GM18517 (cell line): ENCODE measurements around the gene SERPINA5.

ENCODE experiments used
- ATAC-seq: cut with Tn5 transposase; IDR thresholded peaks from one replicate; pipeline ENCODE4 v1.9.1; 2021; ENCODE audit warnings: mild to moderate bottlenecking, moderate library complexity; ENCODE audit not compliant: unreplicated experiment

SERPINA5 gene

GRCh38 chr14:94641632-94641955 is 60.4 kb downstream of the SERPINA5 start:
- no peak for ATAC-seq
